ENCODE data around the gene PLAAT2. TPM values are rescaled to one million over a fixed set of nuclear protein-coding genes. Genes with fewer than 3 reads are reported as not detected.

Gene PLAAT2
- total and polyA plus RNA-seq, 2 of the 13 experiments (the other 11 are each of a cell fraction or from before 2014, with no cell fraction given), result 0.22 TPM; not detected in 1

DNA sequence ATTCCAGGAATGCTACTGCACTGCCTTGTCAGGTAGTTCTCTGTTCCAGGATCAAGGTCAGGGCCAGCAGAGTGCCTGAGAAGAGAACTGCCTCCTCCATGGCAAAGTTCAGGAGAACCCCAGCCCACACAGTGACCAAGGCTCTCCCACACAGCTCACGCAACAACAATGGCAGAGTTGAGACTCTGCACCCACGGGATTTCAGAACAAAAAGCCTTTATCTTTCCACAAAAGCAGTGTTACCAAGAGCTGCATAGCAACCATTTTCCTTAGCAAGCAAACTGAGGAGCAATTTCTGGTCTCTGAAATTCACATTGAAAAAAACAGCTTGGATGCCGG lies 40.0 kb upstream of the PLAAT2 start (continued):
- TF ChIP-seq, protein P1, sequence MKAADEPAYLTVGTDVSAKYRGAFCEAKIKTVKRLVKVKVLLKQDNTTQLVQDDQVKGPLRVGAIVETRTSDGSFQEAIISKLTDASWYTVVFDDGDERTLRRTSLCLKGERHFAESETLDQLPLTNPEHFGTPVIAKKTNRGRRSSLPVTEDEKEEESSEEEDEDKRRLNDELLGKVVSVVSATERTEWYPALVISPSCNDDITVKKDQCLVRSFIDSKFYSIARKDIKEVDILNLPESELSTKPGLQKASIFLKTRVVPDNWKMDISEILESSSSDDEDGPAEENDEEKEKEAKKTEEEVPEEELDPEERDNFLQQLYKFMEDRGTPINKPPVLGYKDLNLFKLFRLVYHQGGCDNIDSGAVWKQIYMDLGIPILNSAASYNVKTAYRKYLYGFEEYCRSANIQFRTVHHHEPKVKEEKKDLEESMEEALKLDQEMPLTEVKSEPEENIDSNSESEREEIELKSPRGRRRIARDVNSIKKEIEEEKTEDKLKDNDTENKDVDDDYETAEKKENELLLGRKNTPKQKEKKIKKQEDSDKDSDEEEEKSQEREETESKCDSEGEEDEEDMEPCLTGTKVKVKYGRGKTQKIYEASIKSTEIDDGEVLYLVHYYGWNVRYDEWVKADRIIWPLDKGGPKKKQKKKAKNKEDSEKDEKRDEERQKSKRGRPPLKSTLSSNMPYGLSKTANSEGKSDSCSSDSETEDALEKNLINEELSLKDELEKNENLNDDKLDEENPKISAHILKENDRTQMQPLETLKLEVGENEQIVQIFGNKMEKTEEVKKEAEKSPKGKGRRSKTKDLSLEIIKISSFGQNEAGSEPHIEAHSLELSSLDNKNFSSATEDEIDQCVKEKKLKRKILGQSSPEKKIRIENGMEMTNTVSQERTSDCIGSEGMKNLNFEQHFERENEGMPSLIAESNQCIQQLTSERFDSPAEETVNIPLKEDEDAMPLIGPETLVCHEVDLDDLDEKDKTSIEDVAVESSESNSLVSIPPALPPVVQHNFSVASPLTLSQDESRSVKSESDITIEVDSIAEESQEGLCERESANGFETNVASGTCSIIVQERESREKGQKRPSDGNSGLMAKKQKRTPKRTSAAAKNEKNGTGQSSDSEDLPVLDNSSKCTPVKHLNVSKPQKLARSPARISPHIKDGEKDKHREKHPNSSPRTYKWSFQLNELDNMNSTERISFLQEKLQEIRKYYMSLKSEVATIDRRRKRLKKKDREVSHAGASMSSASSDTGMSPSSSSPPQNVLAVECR (CRISPR knock-in tag; IDR thresholded peaks at IDR 0.05; ENCODE audit: borderline replicate concordance), result no peak
- TF ChIP-seq ZNF563 (CRISPR knock-in tag; IDR thresholded peaks at IDR 0.05) (no peak), HOXA3 (CRISPR knock-in tag; IDR thresholded peaks at IDR 0.05) (peak; percentile 36; the same call in 1 of the 2 replicates), JUNB (CRISPR knock-in tag; IDR thresholded peaks at IDR 0.05; ENCODE audit: borderline replicate concordance) (no peak), CHD4 (IDR thresholded peaks at IDR 0.05; ENCODE audit: borderline replicate concordance, low read length) (no peak), CENPX (CRISPR knock-in tag; IDR thresholded peaks at IDR 0.05) (no peak), ZNF510 (CRISPR knock-in tag; IDR thresholded peaks at IDR 0.05; ENCODE audit: low read depth) (no peak), MEIS1 (CRISPR knock-in tag; IDR thresholded peaks at IDR 0.05; ENCODE audit: borderline replicate concordance) (no peak), ETV6 (CRISPR knock-in tag; conservative IDR thresholded peaks at IDR 0.05) (no peak), ZNF333 (CRISPR knock-in tag; IDR thresholded peaks at IDR 0.05; ENCODE audit: borderline replicate concordance) (no peak), KAT8 (CRISPR knock-in tag; IDR thresholded peaks at IDR 0.05) (peak; percentile 57; the same call in 1 of the 2 replicates), RCOR2 (CRISPR knock-in tag; IDR thresholded peaks at IDR 0.05) (peak; percentile 67), NFYC (CRISPR knock-in tag; IDR thresholded peaks at IDR 0.05) (no peak), SNAI1 (CRISPR knock-in tag; IDR thresholded peaks at IDR 0.05; ENCODE audit: borderline replicate concordance) (no peak), ZFAT (CRISPR knock-in tag; conservative IDR thresholded peaks at IDR 0.05) (no peak), AKAP8 (CRISPR knock-in tag; IDR thresholded peaks at IDR 0.05) (no peak), ZFY (CRISPR knock-in tag; IDR thresholded peaks at IDR 0.05) (no peak), SALL1 (CRISPR knock-in tag; IDR thresholded peaks at IDR 0.05) (peak; percentile 90), STAT5B (CRISPR knock-in tag; IDR thresholded peaks at IDR 0.05) (no peak)
- TF ChIP-seq, protein P2, sequence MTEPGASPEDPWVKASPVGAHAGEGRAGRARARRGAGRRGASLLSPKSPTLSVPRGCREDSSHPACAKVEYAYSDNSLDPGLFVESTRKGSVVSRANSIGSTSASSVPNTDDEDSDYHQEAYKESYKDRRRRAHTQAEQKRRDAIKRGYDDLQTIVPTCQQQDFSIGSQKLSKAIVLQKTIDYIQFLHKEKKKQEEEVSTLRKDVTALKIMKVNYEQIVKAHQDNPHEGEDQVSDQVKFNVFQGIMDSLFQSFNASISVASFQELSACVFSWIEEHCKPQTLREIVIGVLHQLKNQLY (CRISPR knock-in tag; IDR thresholded peaks at IDR 0.05), result no peak
- TF ChIP-seq, protein P3, sequence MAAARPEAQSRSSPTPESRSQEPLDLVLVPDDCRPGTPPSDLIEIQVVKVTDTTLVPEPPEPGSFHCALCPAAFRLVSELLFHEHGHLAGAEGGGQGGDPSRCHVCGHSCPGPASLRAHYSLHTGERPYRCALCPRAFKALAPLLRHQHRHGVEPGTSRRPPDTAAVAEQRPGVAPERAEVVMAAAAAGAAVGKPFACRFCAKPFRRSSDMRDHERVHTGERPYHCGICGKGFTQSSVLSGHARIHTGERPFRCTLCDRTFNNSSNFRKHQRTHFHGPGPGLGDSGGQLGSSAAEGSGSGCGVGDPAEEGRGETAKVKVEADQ (CRISPR knock-in tag; IDR thresholded peaks at IDR 0.05; ENCODE audit: borderline replicate concordance), result no peak
- TF ChIP-seq, protein P4, sequence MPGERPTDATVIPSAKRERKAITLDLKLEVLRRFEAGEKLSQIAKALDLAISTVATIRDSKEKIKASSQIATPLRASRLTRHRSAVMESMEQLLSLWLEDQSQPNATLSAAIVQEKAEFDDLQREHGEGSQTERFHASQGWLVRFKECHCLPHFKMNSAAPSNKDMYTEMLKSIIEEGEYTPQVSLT (CRISPR knock-in tag; IDR thresholded peaks at IDR 0.05; ENCODE audit: borderline replicate concordance, low read depth), result no peak
- TF ChIP-seq, protein P5, sequence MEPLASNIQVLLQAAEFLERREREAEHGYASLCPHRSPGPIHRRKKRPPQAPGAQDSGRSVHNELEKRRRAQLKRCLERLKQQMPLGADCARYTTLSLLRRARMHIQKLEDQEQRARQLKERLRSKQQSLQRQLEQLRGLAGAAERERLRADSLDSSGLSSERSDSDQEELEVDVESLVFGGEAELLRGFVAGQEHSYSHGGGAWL (CRISPR knock-in tag; IDR thresholded peaks at IDR 0.05), result no peak
- TF ChIP-seq, protein P6, sequence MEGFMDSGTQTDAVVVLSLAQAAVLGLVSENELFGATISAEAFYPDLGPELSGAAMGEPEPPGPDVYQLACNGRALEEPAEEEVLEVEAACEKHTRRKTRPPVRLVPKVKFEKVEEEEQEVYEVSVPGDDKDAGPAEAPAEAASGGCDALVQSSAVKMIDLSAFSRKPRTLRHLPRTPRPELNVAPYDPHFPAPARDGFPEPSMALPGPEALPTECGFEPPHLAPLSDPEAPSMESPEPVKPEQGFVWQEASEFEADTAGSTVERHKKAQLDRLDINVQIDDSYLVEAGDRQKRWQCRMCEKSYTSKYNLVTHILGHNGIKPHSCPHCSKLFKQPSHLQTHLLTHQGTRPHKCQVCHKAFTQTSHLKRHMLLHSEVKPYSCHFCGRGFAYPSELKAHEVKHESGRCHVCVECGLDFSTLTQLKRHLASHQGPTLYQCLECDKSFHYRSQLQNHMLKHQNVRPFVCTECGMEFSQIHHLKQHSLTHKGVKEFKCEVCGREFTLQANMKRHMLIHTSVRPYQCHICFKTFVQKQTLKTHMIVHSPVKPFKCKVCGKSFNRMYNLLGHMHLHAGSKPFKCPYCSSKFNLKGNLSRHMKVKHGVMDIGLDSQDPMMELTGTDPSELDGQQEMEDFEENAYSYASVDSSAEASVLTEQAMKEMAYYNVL (CRISPR knock-in tag; IDR thresholded peaks at IDR 0.05; ENCODE audit: borderline replicate concordance), result no peak
